Smooth muscle cell (in vitro differentiated cells): ENCODE results near the gene SDCCAG8. TPM values are rescaled to one million over a fixed set of nuclear protein-coding genes. Genes with fewer than 3 reads are reported as not detected.

Experiments used
- DNase-seq: peaks from one replicate; lab custom pipeline; 2025; ENCODE audit not compliant: unreplicated experiment; lab: John Stamatoyannopoulos, UW
- H2AFZ ChIP-seq: fragments of 200-600 bp; sonication (generic); 2 replicates; pipeline ENCODE4 v1.6.0; 2016; ENCODE audit warnings: antibody characterized with exemption, low read depth, mild to moderate bottlenecking
- H3F3A ChIP-seq: fragments of 200-600 bp; sonication (generic); 2 replicates; pipeline ENCODE4 v1.6.0; 2017; ENCODE audit warnings: antibody characterized with exemption, low read depth
- H3K27ac ChIP-seq: fragments of 200-600 bp; sonication (generic); 2 replicates; pipeline ENCODE4 v1.5.1; 2016; ENCODE audit warnings: low read depth, mild to moderate bottlenecking
- H3K27me3 ChIP-seq: fragments of 200-600 bp; sonication (generic); 2 replicates; pipeline ENCODE4 v1.6.1; 2016; ENCODE audit warnings: low read depth, mild to moderate bottlenecking
- H3K36me3 ChIP-seq: fragments of 200-600 bp; sonication (generic); 2 replicates; pipeline ENCODE4 v1.5.1; 2016; ENCODE audit warnings: low read depth
- H3K4me1 ChIP-seq: fragments of 200-600 bp; sonication (generic); 2 replicates; pipeline ENCODE4 v1.5.1; 2016; ENCODE audit warnings: low read depth
- H3K4me2 ChIP-seq: fragments of 200-600 bp; sonication (generic); 2 replicates; pipeline ENCODE4 v1.6.0; 2016; ENCODE audit warnings: mild to moderate bottlenecking
- H3K4me3 ChIP-seq: fragments of 200-600 bp; sonication (generic); 2 replicates; pipeline ENCODE4 v1.5.1; 2016; ENCODE audit warnings: mild to moderate bottlenecking
- H3K79me2 ChIP-seq: fragments of 200-600 bp; sonication (generic); 2 replicates; pipeline ENCODE4 v1.6.0; 2016; ENCODE audit warnings: low read depth, mild to moderate bottlenecking
- H3K9ac ChIP-seq: fragments of 200-600 bp; sonication (generic); 2 replicates; pipeline ENCODE4 v1.6.0; 2016; ENCODE audit warnings: low read depth
- H3K9me3 ChIP-seq: fragments of 200-600 bp; sonication (generic); replicated peaks from 2 replicates; pipeline ENCODE4 v1.5.1; 2016; ENCODE audit warnings: low read depth
- H4K20me1 ChIP-seq: fragments of 200-600 bp; sonication (generic); 2 replicates; pipeline ENCODE4 v1.6.0; 2016; ENCODE audit warnings: low read depth
- CTCF ChIP-seq: fragments of 200-600 bp; sonication (generic); IDR thresholded peaks from 2 replicates; pipeline ENCODE4 v1.5.1; 2017; ENCODE audit warnings: borderline replicate concordance, mild to moderate bottlenecking, antibody characterized with exemption; ENCODE audit not compliant: insufficient read depth, poor library complexity, severe bottlenecking
- WGBS: methylation state at CpG from one replicate; pipeline ENCODE4 v1.1.7; 2016; ENCODE audit warnings: low lambda C conversion rate; 5-methylcytosine and 5-hydroxymethylcytosine counted together
- polyA plus RNA-seq: library from polyadenylated mRNA; unstranded; fragments of >200 nt; fragmentation: Nextera tagmentation; extraction: Ambion mirVana; gene quantifications from 2 replicates; pipeline ENCODE4 v1.2.1, GENCODE V29; 2016
- total RNA-seq: library from RNA; depleted of rRNA; stranded (reverse); fragments of >200 nt; gene quantifications from 2 replicates; pipeline ENCODE4 v1.2.3, GENCODE V29; 2014

Gene SDCCAG8
- total and polyA plus RNA-seq, 2 experiments from 2014 or later = 30.9 to 33.4 TPM

- no peak for DNase-seq
- TF ChIP-seq CTCF = no peak
- H3K4me1 ChIP-seq = peaks cover 37% of the 10 kb centered on the region
- no peak overlapping the region for H3K4me3 ChIP-seq
- no peak overlapping the region for H3K4me2 ChIP-seq
- no peaks in the 10 kb centered on the region for H3K36me3 ChIP-seq
- no peaks in the 10 kb centered on the region for H3F3A ChIP-seq
- no peaks in the 10 kb centered on the region for H4K20me1 ChIP-seq
- WGBS = 96% methylated on average over 3 of the region's 3 CpGs
- H3K9ac ChIP-seq = no peak overlapping the region
- H3K79me2 ChIP-seq = no peaks in the 10 kb centered on the region
- no peak overlapping the region for H2AFZ ChIP-seq
- no peak overlapping the region for H3K27ac ChIP-seq
- H3K9me3 ChIP-seq = no peaks in the 10 kb centered on the region
- H3K27me3 ChIP-seq = no peaks in the 10 kb centered on the region
Observed at GRCh38 chr1:243471754-243472745, 216.2 kb downstream of the SDCCAG8 start.

GRCh38 chr1:243473227-243474135 lies 217.6 kb downstream of the SDCCAG8 start:
- no peaks in the 10 kb centered on the region for H3K36me3 ChIP-seq
- peaks cover 37% of the 10 kb centered on the region for H3K4me1 ChIP-seq
- no peak overlapping the region for H3K4me3 ChIP-seq
- H4K20me1 ChIP-seq = no peaks in the 10 kb centered on the region
- no peak for DNase-seq
- H3K4me2 ChIP-seq = no peak overlapping the region
- H2AFZ ChIP-seq = no peak overlapping the region
- 74% methylated on average over 12 of the region's 12 CpGs for WGBS
- no peaks in the 10 kb centered on the region for H3F3A ChIP-seq
- no peak overlapping the region for H3K9ac ChIP-seq
- no peaks in the 10 kb centered on the region for H3K79me2 ChIP-seq
- no peaks in the 10 kb centered on the region for H3K9me3 ChIP-seq
- no peaks in the 10 kb centered on the region for H3K27me3 ChIP-seq
- no peak overlapping the region for H3K27ac ChIP-seq
- TF ChIP-seq CTCF = no peak

DNA sequence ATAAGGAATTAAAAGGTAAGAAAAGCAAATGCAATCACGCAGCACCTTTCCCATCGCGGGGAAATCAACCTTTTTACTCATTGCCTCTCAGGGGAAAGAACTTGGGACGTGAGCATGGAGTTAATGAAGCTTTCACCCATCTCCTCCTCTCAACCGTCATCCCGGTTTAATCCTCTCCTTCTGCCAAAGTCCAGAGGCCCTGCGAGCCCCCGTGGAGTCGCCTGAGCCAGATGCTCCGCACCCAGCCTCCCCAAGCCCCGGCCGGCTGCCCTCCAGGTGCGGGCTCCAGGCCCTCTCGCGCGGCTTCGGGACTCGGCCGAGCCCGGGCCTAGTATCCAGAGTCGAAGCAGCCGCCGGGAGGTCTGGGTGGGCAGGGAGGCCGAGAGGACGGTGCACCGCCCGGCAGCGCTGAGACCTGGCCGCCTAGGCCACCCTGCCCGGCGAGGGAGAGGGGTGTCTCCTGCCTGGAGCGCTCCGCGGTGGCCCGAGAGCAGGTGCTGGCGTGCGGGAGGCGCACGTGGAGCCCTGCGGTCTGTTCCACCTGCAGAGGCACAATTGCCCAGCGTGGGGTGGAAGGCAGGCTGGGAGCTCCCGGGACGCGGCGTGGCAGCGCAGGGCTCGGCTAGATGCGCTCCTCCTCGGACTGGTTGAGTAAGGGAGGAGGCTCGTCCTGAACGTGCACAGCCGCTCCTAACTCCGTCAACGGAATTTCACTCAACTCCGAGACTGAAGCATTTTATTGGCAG lies 218.5 kb downstream of the SDCCAG8 start:
- Histone ChIP-seq H3K27me3 (no peaks in the 10 kb centered on the region), H3K4me1 (peaks cover 37% of the 10 kb centered on the region), H3K4me2 (no peak overlapping the region), H3F3A (no peaks in the 10 kb centered on the region), H4K20me1 (no peaks in the 10 kb centered on the region), H3K4me3 (no peak overlapping the region), H2AFZ (no peak overlapping the region), H3K79me2 (no peaks in the 10 kb centered on the region), H3K36me3 (no peaks in the 10 kb centered on the region), H3K9me3 (no peaks in the 10 kb centered on the region), H3K27ac (no peak overlapping the region), H3K9ac (no peak overlapping the region)
- TF ChIP-seq CTCF = no peak
- WGBS = 82% methylated on average over 47 of the region's 55 CpGs
- DNase-seq = no peak
